GM23338 (cell line): Measurements from ENCODE around the gene PPP1R3D. TPM values are rescaled to one million over a fixed set of nuclear protein-coding genes. Genes with fewer than 3 reads are reported as not detected.

Source experiments
- ATAC-seq: fragments of 200-7000 bp; cut with Tn5 transposase; 3 replicates; pipeline ENCODE4 v1.9.1; 2020
- DNase-seq: peaks from one replicate; pipeline ENCODE4 v3.0.0-alpha.2; 2015; ENCODE audit warnings: low spot score
- H2AFZ ChIP-seq: fragments of 200-600 bp; sonication (generic); 2 replicates; pipeline ENCODE4 v1.8.0; 2016; ENCODE audit warnings: antibody characterized with exemption, mild to moderate bottlenecking, moderate library complexity
- H3F3A ChIP-seq: fragments of 200-600 bp; sonication (generic); replicated peaks from 2 replicates; pipeline ENCODE4 v1.8.0; 2017; ENCODE audit warnings: antibody characterized with exemption, mixed run types, low read depth
- H3K27ac ChIP-seq: fragments of 200-600 bp; sonication (generic); 2 replicates; pipeline ENCODE4 v1.6.1; 2016; ENCODE audit warnings: low read depth
- H3K27me3 ChIP-seq: fragments of 200-600 bp; sonication (generic); 2 replicates; pipeline ENCODE4 v1.8.0; 2016; ENCODE audit warnings: mild to moderate bottlenecking, mixed run types, moderate library complexity; ENCODE audit not compliant: insufficient read depth
- H3K36me3 ChIP-seq: fragments of 200-600 bp; sonication (generic); 2 replicates; pipeline ENCODE4 v1.8.0; 2016; ENCODE audit warnings: mild to moderate bottlenecking; ENCODE audit not compliant: insufficient read depth
- H3K4me1 ChIP-seq: fragments of 200-600 bp; sonication (generic); 2 replicates; pipeline ENCODE4 v1.8.0; 2016; ENCODE audit warnings: mild to moderate bottlenecking, moderate library complexity; ENCODE audit not compliant: insufficient read depth
- H3K4me2 ChIP-seq: fragments of 200-600 bp; sonication (generic); 2 replicates; pipeline ENCODE4 v1.7.1; 2017; ENCODE audit warnings: mixed run types
- H3K4me3 ChIP-seq: fragments of 200-600 bp; sonication (generic); 2 replicates; pipeline ENCODE4 v1.6.1; 2016; ENCODE audit warnings: mixed run types
- H3K79me2 ChIP-seq: fragments of 200-600 bp; sonication (generic); replicated peaks from 2 replicates; pipeline ENCODE4 v1.8.0; 2017; ENCODE audit warnings: mild to moderate bottlenecking; ENCODE audit not compliant: insufficient read depth
- H3K9me2 ChIP-seq: fragments of 200-600 bp; sonication (generic); 2 replicates; pipeline ENCODE4 v1.8.0; 2017; ENCODE audit not compliant: insufficient read depth
- H4K20me1 ChIP-seq: fragments of 200-600 bp; sonication (generic); replicated peaks from 2 replicates; pipeline ENCODE4 v1.8.0; 2017; ENCODE audit warnings: mild to moderate bottlenecking; ENCODE audit not compliant: insufficient read depth
- H3K27ac Mint-ChIP-seq: 2 replicates; pipeline ENCODE4 v1.8.0; 2020; ENCODE audit warnings: inconsistent platforms, mild to moderate bottlenecking, moderate library complexity, mixed read lengths
- H3K27me3 Mint-ChIP-seq: 3 replicates; pipeline ENCODE4 v1.8.0; 2022; ENCODE audit warnings: low read depth, mild to moderate bottlenecking, moderate library complexity, mixed read lengths, inconsistent platforms; ENCODE audit not compliant: insufficient read depth, poor library complexity
- H3K36me3 Mint-ChIP-seq: 3 replicates; pipeline ENCODE4 v1.8.0; 2021; ENCODE audit warnings: low read depth, mild to moderate bottlenecking, inconsistent platforms, moderate library complexity, mixed read lengths
- H3K4me1 Mint-ChIP-seq: 3 replicates; pipeline ENCODE4 v1.8.0; 2020; ENCODE audit warnings: mild to moderate bottlenecking, inconsistent platforms, mixed read lengths
- H3K4me3 Mint-ChIP-seq: 3 replicates; pipeline ENCODE4 v1.8.0; 2021; ENCODE audit warnings: moderate library complexity, mild to moderate bottlenecking, inconsistent platforms, mixed read lengths
- H3K9me3 Mint-ChIP-seq: 3 replicates; pipeline ENCODE4 v1.8.0; 2020; ENCODE audit warnings: moderate library complexity, mild to moderate bottlenecking, inconsistent platforms, mixed read lengths
- CREB1 ChIP-seq: fragments of 250-450 bp; sonication (Bioruptor Pico); IDR thresholded peaks from 2 replicates; pipeline ENCODE4 v1.5.0; 2020; ENCODE audit warnings: low read depth, mild to moderate bottlenecking, moderate library complexity
- EZH2 ChIP-seq: fragments of 200-600 bp; sonication (generic); IDR thresholded peaks from one replicate; pipeline ENCODE4 v1.8.0; 2017; ENCODE audit warnings: antibody characterized with exemption, mild to moderate bottlenecking, low read depth; ENCODE audit not compliant: unreplicated experiment
- EZH2phosphoT487 ChIP-seq: fragments of 200-600 bp; sonication (generic); IDR thresholded peaks from one replicate; pipeline ENCODE4 v1.8.1; 2018; ENCODE audit warnings: antibody characterized with exemption; ENCODE audit not compliant: unreplicated experiment
- JUNB ChIP-seq: IDR thresholded peaks from one replicate; pipeline ENCODE4 v1.6.1; 2016; ENCODE audit warnings: antibody characterized with exemption; ENCODE audit not compliant: unreplicated experiment
- NANOG ChIP-seq: IDR thresholded peaks from 2 replicates; pipeline ENCODE4 v1.6.1; 2016; ENCODE audit warnings: antibody characterized with exemption, borderline replicate concordance
- POLR2AphosphoS5 ChIP-seq: IDR thresholded peaks from 2 replicates; pipeline ENCODE4 v1.6.1; 2016; ENCODE audit warnings: antibody characterized with exemption, low read depth
- STAT1 ChIP-seq: IDR thresholded peaks from one replicate; pipeline ENCODE4 v1.6.1; 2016; ENCODE audit warnings: antibody characterized with exemption; ENCODE audit not compliant: unreplicated experiment
- ZNF114 ChIP-seq: fragments of 250-450 bp; sonication (Bioruptor Pico); IDR thresholded peaks from 2 replicates; pipeline ENCODE4 v1.5.0; 2020; ENCODE audit warnings: mild to moderate bottlenecking, moderate library complexity
- ZNF331 ChIP-seq: fragments of 250-450 bp; sonication (Bioruptor Pico); IDR thresholded peaks from 2 replicates; pipeline ENCODE4 v1.5.0; 2020; ENCODE audit warnings: low read depth, mild to moderate bottlenecking, moderate library complexity
- polyA plus RNA-seq: library from polyadenylated mRNA; unstranded; fragments of >200 nt; fragmentation: Nextera tagmentation; extraction: Ambion mirVana; gene quantifications from 2 replicates; pipeline ENCODE4 v1.2.1, GENCODE V29; 2016
- total RNA-seq: library from RNA; depleted of rRNA; stranded (reverse); fragments of >200 nt; shearing (Covaris generic); gene quantifications from 2 replicates; pipeline ENCODE4 v1.2.3, GENCODE V29; 2014
- TF ChIP-seq, protein P1 (sequence below): fragments of 250-450 bp; sonication (Bioruptor Pico); IDR thresholded peaks from 2 replicates; pipeline ENCODE4 v1.5.0; 2020; ENCODE audit warnings: mild to moderate bottlenecking, moderate library complexity
- TF ChIP-seq, protein P2 (sequence below): IDR thresholded peaks from one replicate; pipeline ENCODE4 v1.6.1; 2018; ENCODE audit warnings: antibody characterized with exemption; ENCODE audit not compliant: unreplicated experiment
- TF ChIP-seq, protein P3 (sequence below), 2 experiments: fragments of 200-600 bp in 1 of 2; sonication (generic) in 1 of 2; conservative IDR thresholded peaks; 2 replicates each; pipeline versions ENCODE4 v1.5.1 to v1.6.1; 2016 to 2017; ENCODE audit warnings: antibody characterized with exemption in 2 of 2, low read depth in 2 of 2, mild to moderate bottlenecking in 2 of 2, moderate library complexity in 1 of 2

PPP1R3D gene
- total and polyA plus RNA-seq, 2 experiments from 2014 or later: 1.4 to 3.0 TPM

DNA sequence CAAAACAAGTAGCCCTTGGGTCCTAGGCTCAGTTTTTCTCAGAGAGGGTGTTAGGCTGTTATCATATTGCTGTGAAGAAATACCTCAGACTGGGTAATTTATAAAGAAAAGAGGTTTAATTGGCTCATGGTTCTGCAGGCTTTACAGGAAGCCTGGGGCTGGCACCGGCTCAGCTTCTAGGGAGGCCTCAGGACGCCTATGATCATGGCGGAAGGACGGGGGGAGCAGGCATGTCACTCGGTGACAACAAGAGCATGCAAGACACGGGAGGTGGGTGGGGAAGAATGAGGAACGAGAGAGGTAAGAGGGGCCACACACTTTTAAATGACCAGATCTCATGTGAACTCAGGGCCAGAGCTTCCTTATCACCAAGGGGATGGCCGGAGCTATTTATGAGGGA lies 45.1 kb upstream of the PPP1R3D start:
- Histone ChIP-seq H3K27ac (no peak overlapping the region), H4K20me1 (no peaks in the 10 kb centered on the region), H3K79me2 (no peaks in the 10 kb centered on the region), H3K4me2 (no peak overlapping the region), H3K4me3 (no peak overlapping the region), H3K27me3 (no peaks in the 10 kb centered on the region), H2AFZ (no peak overlapping the region), H3F3A (no peaks in the 10 kb centered on the region), H3K36me3 (no peaks in the 10 kb centered on the region), H3K4me1 (peaks cover 5% of the 10 kb centered on the region; the same call in 1 of the 2 replicates), H3K9me2 (no peaks in the 10 kb centered on the region)
- Mint-ChIP-seq H3K27me3 (peaks cover 3% of the 10 kb centered on the region), H3K4me3 (no peak overlapping the region), H3K36me3 (0 out of 3 replicates have a peak, but pooled peaks cover 4% of the 10 kb centered on the region), H3K9me3 (no peaks in the 10 kb centered on the region; the same call in 2 of the 3 replicates), H3K27ac (no peak overlapping the region), H3K4me1 (peaks cover 10% of the 10 kb centered on the region; the same call in 2 of the 3 replicates)
- TF ChIP-seq CREB1 (CRISPR knock-in tag) (no peak), ZNF331 (no peak), NANOG (no peak), ZNF114 (no peak), STAT1 (no peak), JUNB (no peak), EZH2 (no peak), EZH2phosphoT487 (no peak), POLR2AphosphoS5 (no peak)
- TF ChIP-seq, protein P1, sequence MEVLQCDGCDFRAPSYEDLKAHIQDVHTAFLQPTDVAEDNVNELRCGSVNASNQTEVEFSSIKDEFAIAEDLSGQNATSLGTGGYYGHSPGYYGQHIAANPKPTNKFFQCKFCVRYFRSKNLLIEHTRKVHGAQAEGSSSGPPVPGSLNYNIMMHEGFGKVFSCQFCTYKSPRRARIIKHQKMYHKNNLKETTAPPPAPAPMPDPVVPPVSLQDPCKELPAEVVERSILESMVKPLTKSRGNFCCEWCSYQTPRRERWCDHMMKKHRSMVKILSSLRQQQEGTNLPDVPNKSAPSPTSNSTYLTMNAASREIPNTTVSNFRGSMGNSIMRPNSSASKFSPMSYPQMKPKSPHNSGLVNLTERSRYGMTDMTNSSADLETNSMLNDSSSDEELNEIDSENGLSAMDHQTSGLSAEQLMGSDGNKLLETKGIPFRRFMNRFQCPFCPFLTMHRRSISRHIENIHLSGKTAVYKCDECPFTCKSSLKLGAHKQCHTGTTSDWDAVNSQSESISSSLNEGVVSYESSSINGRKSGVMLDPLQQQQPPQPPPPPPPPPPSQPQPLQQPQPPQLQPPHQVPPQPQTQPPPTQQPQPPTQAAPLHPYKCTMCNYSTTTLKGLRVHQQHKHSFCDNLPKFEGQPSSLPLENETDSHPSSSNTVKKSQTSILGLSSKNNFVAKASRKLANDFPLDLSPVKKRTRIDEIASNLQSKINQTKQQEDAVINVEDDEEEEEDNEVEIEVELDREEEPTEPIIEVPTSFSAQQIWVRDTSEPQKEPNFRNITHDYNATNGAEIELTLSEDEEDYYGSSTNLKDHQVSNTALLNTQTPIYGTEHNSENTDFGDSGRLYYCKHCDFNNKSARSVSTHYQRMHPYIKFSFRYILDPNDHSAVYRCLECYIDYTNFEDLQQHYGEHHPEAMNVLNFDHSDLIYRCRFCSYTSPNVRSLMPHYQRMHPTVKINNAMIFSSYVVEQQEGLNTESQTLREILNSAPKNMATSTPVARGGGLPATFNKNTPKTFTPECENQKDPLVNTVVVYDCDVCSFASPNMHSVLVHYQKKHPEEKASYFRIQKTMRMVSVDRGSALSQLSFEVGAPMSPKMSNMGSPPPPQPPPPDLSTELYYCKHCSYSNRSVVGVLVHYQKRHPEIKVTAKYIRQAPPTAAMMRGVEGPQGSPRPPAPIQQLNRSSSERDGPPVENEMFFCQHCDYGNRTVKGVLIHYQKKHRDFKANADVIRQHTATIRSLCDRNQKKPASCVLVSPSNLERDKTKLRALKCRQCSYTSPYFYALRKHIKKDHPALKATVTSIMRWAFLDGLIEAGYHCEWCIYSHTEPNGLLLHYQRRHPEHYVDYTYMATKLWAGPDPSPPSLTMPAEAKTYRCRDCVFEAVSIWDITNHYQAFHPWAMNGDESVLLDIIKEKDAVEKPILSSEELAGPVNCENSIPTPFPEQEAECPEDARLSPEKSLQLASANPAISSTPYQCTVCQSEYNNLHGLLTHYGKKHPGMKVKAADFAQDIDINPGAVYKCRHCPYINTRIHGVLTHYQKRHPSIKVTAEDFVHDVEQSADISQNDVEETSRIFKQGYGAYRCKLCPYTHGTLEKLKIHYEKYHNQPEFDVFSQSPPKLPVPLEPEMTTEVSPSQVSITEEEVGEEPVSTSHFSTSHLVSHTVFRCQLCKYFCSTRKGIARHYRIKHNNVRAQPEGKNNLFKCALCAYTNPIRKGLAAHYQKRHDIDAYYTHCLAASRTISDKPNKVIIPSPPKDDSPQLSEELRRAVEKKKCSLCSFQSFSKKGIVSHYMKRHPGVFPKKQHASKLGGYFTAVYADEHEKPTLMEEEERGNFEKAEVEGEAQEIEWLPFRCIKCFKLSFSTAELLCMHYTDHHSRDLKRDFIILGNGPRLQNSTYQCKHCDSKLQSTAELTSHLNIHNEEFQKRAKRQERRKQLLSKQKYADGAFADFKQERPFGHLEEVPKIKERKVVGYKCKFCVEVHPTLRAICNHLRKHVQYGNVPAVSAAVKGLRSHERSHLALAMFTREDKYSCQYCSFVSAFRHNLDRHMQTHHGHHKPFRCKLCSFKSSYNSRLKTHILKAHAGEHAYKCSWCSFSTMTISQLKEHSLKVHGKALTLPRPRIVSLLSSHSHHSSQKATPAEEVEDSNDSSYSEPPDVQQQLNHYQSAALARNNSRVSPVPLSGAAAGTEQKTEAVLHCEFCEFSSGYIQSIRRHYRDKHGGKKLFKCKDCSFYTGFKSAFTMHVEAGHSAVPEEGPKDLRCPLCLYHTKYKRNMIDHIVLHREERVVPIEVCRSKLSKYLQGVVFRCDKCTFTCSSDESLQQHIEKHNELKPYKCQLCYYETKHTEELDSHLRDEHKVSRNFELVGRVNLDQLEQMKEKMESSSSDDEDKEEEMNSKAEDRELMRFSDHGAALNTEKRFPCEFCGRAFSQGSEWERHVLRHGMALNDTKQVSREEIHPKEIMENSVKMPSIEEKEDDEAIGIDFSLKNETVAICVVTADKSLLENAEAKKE (CRISPR knock-in tag): no peak
- TF ChIP-seq, protein P2, sequence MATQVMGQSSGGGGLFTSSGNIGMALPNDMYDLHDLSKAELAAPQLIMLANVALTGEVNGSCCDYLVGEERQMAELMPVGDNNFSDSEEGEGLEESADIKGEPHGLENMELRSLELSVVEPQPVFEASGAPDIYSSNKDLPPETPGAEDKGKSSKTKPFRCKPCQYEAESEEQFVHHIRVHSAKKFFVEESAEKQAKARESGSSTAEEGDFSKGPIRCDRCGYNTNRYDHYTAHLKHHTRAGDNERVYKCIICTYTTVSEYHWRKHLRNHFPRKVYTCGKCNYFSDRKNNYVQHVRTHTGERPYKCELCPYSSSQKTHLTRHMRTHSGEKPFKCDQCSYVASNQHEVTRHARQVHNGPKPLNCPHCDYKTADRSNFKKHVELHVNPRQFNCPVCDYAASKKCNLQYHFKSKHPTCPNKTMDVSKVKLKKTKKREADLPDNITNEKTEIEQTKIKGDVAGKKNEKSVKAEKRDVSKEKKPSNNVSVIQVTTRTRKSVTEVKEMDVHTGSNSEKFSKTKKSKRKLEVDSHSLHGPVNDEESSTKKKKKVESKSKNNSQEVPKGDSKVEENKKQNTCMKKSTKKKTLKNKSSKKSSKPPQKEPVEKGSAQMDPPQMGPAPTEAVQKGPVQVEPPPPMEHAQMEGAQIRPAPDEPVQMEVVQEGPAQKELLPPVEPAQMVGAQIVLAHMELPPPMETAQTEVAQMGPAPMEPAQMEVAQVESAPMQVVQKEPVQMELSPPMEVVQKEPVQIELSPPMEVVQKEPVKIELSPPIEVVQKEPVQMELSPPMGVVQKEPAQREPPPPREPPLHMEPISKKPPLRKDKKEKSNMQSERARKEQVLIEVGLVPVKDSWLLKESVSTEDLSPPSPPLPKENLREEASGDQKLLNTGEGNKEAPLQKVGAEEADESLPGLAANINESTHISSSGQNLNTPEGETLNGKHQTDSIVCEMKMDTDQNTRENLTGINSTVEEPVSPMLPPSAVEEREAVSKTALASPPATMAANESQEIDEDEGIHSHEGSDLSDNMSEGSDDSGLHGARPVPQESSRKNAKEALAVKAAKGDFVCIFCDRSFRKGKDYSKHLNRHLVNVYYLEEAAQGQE: no peak
- TF ChIP-seq, protein P3, sequence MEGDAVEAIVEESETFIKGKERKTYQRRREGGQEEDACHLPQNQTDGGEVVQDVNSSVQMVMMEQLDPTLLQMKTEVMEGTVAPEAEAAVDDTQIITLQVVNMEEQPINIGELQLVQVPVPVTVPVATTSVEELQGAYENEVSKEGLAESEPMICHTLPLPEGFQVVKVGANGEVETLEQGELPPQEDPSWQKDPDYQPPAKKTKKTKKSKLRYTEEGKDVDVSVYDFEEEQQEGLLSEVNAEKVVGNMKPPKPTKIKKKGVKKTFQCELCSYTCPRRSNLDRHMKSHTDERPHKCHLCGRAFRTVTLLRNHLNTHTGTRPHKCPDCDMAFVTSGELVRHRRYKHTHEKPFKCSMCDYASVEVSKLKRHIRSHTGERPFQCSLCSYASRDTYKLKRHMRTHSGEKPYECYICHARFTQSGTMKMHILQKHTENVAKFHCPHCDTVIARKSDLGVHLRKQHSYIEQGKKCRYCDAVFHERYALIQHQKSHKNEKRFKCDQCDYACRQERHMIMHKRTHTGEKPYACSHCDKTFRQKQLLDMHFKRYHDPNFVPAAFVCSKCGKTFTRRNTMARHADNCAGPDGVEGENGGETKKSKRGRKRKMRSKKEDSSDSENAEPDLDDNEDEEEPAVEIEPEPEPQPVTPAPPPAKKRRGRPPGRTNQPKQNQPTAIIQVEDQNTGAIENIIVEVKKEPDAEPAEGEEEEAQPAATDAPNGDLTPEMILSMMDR (conservative IDR thresholded peaks at IDR 0.05; ENCODE audit: low read depth in 2 of 2): no peak
- DNase-seq: no peak
- ATAC-seq: no peak
